Mesodermal cell (in vitro differentiated cells): ENCODE results near the gene USF1.

Experiments
- H3K27ac ChIP-seq: 2 replicates; pipeline ENCODE4 v1.7.0; 2013; ENCODE audit warnings: mild to moderate bottlenecking, low read depth, low read length, moderate library complexity; ENCODE audit not compliant: severe bottlenecking
- H3K36me3 ChIP-seq: 2 replicates; pipeline ENCODE4 v1.7.1; 2013; ENCODE audit warnings: mild to moderate bottlenecking, low read length, moderate library complexity; ENCODE audit not compliant: control insufficient read depth, insufficient read depth
- H3K4me1 ChIP-seq: one replicate; pipeline ENCODE4 v1.7.1; 2013; ENCODE audit warnings: mild to moderate bottlenecking, low read length; ENCODE audit not compliant: insufficient read depth, control insufficient read depth, poor library complexity, severe bottlenecking
- H3K4me3 ChIP-seq: 2 replicates; pipeline ENCODE4 v1.7.0; 2013; ENCODE audit warnings: low read length, control low read depth, mild to moderate bottlenecking; ENCODE audit not compliant: insufficient read depth, poor library complexity, severe bottlenecking; ENCODE audit errors: extremely low read depth
- H3K9me3 ChIP-seq: 2 replicates; pipeline ENCODE4 v1.7.1; 2013; ENCODE audit warnings: mild to moderate bottlenecking, low read length, moderate library complexity; ENCODE audit not compliant: control insufficient read depth
- WGBS, 2 experiments: methylation state at CpG; one replicate each; pipeline ENCODE4 v1.1.5; 2013; ENCODE audit warnings: missing lambda C conversion rate in 2 of 2; ENCODE audit not compliant: insufficient coverage in 2 of 2; 5-methylcytosine and 5-hydroxymethylcytosine counted together

The USF1 gene

DNA sequence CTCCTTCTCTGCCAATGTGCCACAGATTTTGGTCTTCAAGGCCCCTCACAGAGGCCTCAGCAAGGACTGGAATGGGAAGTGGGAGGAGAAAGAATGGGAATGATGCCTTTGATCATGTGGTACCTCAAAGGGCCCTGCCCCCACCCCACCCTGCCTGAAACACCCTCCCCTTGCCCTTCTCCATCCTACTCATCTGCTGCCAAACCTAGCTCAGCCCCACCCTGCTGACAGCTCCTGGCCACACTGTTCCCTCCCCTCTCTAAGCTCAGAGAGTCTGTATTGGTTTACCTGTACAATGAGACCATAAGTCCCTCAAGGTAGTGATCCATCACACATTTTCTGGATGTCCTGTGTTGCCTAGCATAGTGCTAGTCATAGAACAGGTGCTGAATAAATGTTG lies 30.6 kb upstream of the USF1 start:
- Histone ChIP-seq H3K9me3 (no peaks in the 10 kb centered on the region), H3K36me3 (no peaks in the 10 kb centered on the region), H3K4me3 (no peak overlapping the region), H3K4me1 (peaks cover 10% of the 10 kb centered on the region), H3K27ac (no peak overlapping the region)

DNA sequence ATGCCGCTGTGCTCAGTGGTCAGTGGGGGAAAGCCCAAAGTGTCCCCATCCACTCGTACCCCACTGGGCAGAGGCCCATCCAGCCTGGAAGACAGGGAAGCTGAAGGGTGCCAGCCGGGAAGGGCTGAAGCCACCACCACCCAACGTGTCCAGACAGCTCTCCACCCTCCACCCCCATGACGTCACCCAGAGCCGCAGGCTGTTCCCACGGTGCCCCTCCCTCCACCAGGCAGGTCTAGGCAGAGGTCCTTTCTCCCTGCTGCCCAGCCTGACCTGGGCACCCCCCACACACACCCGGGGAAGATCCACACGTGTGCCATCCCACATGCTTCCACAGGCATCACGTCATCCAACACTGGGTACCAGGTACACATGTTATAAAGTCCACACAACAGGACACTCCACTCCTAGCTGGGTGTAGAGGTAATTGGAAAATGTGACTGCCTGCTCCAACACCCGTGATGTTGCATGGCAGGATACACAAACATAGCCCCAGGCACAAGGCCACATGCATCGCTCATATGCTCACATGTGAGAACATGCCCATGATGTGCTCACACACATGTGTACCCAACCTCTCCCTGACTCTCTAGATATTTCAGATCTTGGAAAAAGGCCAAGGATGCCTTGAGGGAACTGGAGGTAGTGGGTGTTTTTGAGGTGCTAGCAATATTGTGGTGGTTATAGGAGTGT lies 29.0 kb upstream of the USF1 start:
- no peaks in the 10 kb centered on the region for H3K4me1 ChIP-seq
- H3K9me3 ChIP-seq: no peaks in the 10 kb centered on the region
- 92 to 93% methylated on average over 7 to 8 of the region's 12 CpGs for WGBS, 2 experiments
- H3K4me3 ChIP-seq: no peak overlapping the region
- H3K36me3 ChIP-seq: no peaks in the 10 kb centered on the region
- H3K27ac ChIP-seq: no peak overlapping the region

DNA sequence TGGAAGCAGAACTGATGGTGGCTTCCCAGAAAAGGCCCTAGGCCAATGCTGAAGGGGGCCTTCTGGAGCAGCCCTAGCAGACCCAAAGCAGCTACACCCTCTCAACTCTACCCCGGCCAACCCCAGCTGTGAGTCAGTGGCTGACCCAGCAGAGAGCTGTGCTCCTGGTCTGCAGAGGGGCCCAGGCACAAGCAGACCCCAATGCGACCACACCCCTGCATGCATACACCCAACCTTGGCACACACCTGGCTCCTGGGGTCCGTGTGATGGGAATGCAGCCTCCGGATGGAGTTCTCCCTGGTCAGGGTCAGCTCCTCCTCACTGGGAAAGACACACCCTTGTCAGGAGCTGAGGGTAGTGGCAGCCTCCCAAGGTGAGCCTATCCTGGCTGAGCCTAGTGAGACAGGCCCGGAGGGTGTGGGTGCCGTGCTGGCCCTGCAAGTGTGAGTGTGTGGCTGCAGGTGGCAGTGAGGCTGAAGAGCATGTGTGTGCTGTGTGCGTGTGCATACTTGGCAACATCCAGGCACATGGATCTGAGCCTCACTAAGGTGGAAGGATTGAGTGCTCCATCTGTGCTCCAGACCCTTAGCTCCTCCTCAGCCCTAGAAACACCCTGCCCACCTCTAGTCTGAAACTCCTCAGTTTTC lies 27.8 kb upstream of the USF1 start:
- no peak overlapping the region for H3K4me3 ChIP-seq
- no peaks in the 10 kb centered on the region for H3K9me3 ChIP-seq
- WGBS, 2 experiments: 70 to 92% methylated on average over 5 of the region's 7 CpGs
- H3K27ac ChIP-seq: no peak overlapping the region
- H3K4me1 ChIP-seq: no peaks in the 10 kb centered on the region
- H3K36me3 ChIP-seq: no peaks in the 10 kb centered on the region

DNA sequence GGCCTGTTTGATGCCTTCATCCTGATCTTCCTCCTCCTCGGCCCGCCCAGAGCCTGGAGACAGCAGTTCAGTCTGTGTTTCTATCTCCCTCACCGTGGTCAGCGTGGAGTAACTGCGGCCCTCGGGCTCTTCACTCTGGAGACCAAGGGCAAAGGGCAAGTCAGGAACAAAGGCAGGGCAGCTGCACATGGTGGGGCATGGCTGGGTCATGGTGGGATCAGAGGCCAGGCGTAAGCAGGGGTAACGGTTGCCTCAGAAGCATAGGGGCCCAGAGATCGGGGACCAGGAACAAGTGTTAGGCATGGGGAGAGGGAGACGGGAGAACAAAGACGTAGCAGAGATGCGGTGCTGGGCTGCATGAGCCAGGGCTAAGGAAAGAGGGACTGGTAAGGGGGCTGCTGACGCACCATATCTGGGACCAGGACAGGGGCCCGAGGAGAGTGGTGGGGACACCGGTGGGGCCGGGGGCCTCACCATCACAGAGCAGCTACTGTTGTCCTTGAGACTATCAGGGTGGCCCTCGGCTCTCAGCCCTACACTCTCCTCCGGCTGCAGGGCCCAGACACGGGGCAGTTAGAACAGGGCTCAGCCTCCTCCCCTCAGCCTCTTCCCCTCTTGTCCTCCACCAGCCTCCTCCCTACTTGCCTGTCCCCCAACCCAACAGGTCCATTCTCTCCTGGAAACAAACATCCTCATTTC lies 27.1 kb upstream of the USF1 start:
- no peak overlapping the region for H3K27ac ChIP-seq
- no peaks in the 10 kb centered on the region for H3K9me3 ChIP-seq
- 94 to 96% methylated on average over 18 to 19 of the region's 19 CpGs for WGBS, 2 experiments
- no peaks in the 10 kb centered on the region for H3K36me3 ChIP-seq
- no peaks in the 10 kb centered on the region for H3K4me1 ChIP-seq
- H3K4me3 ChIP-seq: no peak overlapping the region

DNA sequence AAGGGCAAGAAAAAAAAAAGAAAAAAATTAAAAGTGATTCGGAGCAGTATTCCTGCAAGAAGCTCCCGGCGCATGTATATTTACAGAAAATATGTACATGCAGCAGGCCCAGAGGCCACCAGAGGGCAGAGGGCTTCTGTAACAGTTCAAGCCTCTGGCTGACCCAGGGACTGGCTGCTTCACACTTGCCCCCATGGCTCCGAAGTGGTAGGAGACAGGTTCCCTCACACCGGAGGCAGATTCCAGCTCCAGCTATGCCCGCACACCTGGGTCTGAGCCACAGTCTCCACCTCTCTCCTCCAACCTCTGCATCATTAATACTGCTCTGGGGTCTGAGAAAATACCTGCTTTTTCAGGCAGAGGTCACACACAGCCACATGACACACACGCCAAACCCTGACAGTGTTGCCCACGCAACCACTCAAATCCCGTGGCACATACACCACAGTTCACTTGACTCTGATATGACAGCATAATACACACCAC lies 26.2 kb upstream of the USF1 start:
- Histone ChIP-seq H3K4me1 (no peaks in the 10 kb centered on the region), H3K27ac (no peak overlapping the region), H3K4me3 (no peak overlapping the region), H3K9me3 (no peaks in the 10 kb centered on the region), H3K36me3 (no peaks in the 10 kb centered on the region)
- WGBS, 2 experiments: 75% methylated on average over 9 of the region's 9 CpGs; no CpG with 5 or more reads in 1 of the 2 experiments

DNA sequence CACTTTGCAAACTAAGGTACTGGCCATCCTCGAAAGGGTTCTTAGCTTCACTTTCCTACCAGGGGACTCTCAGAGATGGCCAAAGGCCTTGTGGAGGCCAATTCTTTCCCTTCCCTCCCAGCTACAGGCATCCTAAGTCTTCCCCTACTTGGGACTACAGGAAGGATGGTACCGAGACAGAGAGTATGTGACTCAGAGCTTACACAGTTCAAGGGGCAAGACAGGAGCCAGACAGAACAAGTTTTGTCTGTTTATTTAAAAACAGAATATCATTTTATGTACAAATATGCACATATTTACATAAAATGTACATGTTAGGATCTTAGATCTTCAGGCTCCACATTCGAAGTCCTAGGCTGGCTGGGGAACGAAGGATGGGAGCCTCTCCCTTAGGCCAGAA lies 25.0 kb upstream of the USF1 start:
- H3K27ac ChIP-seq: no peak overlapping the region
- H3K4me3 ChIP-seq: no peak overlapping the region
- no peaks in the 10 kb centered on the region for H3K4me1 ChIP-seq
- 100% methylated on average over 2 of the region's 4 CpGs; no CpG with 5 or more reads in 1 of the 2 experiments for WGBS, 2 experiments
- H3K9me3 ChIP-seq: no peaks in the 10 kb centered on the region
- no peaks in the 10 kb centered on the region for H3K36me3 ChIP-seq

DNA sequence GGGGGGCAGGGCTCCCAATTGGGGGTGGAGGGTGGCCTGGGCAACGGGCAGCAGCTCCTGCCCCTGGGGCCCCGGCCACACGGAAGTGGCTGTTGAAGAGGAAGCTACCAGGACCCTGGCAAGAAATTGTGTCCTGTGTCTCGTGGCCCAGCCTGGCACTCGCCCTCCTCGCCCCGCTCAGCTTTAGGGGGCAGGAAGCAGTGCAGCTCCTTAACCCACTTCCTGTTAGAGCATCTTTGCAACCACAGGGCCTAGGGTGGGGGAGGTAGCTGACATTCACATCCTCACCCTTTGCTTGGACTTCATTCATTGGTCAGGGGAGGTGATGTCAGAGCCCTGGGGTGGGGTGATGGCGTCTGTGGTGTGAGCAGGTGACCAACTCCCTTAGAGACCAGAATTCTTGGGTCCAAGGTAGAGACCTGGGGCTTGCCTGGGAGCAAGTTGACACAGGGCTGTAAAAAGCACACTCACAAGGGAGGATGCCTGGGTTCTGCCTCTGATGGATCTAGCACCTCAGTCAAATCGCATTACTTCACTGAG lies 24.0 kb upstream of the USF1 start, which contains the start of gene ARHGAP30:
Gene ARHGAP30 (minus strand): TSS at position 161 of the 540 bp plus-strand sequence. CDS start 267 bp downstream, outside the sequence.
- Histone ChIP-seq H3K9me3 (no peaks in the 10 kb centered on the region), H3K4me3 (no peak within 1 kb of the TSS), H3K4me1 (no peaks in the 10 kb centered on the region), H3K36me3 (no peaks in the 10 kb centered on the region), H3K27ac (no peak within 1 kb of the TSS)
- 94 to 100% methylated on average over 7 of the region's 9 CpGs for WGBS, 2 experiments

DNA sequence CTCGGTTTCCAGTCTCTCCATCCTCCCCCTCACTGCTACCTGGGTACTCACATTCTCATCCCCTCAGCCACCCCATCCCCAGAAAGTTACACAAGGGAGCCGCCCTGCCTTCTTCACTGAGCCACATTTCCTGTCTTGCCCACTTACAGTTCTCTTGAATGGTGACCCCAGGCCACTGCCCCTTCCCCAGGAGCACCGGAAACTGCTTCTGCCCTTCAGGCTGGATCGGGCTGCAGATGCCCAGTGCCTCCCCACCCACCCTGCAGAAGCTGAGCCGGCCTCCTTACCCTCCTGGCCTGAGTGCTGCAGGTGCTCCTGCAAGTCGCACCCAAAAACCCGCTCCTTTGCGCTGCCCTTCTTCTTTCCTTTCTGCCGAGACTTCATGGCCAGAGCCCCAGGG lies 23.5 kb upstream of the USF1 start:
- H3K36me3 ChIP-seq: no peaks in the 10 kb centered on the region
- no peak overlapping the region for H3K27ac ChIP-seq
- H3K4me3 ChIP-seq: no peak overlapping the region
- H3K9me3 ChIP-seq: no peaks in the 10 kb centered on the region
- 93 to 100% methylated on average over 8 of the region's 9 CpGs for WGBS, 2 experiments
- no peaks in the 10 kb centered on the region for H3K4me1 ChIP-seq

DNA sequence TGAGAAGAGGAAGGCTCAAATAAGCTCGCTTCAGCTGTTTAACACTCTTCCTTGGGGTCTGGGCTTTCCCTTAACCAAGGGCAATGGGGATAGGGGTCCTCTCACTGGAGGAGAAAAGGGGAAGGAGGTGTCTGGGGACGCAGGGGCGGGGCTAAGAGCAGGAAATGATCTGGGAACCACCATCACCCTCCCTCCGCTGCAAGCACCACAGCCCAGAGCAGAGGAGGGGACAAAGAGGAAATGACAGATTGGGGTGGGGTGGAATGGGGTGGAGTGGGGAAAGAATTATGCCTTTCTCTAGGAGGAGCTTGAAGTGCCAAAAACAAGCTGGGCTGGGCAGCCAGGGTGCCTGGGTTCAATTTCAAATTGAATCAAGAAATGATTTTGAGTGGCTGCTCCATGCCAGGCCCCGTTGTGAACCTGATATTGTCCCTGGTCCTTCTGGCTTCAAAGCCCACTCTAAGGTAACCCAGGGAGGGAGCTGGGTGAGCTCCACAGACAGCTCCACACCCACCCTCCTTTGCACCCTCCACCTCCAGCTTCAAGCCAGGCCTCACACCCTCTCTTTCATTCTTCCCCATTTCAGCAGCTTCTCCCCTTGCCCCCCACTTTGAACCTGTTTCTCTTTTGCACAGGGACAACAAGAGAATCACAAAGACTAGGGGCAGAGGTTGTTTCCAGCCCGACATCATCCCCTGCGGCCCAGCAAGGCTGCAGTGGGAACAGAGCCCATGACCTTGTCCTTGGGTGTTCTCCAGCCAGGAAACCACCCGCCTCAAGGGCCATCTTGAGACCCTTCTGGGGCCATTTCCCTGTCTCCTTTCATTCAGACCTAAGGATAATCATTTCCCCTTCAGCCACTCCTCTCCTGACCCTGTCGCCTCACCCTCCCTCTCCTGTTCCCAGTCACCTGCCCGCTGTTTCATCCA lies 22.8 kb upstream of the USF1 start:
- WGBS, 2 experiments: 92 to 98% methylated on average over 5 to 6 of the region's 10 CpGs
- no peak overlapping the region for H3K4me3 ChIP-seq
- H3K4me1 ChIP-seq: no peaks in the 10 kb centered on the region
- no peaks in the 10 kb centered on the region for H3K36me3 ChIP-seq
- no peaks in the 10 kb centered on the region for H3K9me3 ChIP-seq
- no peak overlapping the region for H3K27ac ChIP-seq

DNA sequence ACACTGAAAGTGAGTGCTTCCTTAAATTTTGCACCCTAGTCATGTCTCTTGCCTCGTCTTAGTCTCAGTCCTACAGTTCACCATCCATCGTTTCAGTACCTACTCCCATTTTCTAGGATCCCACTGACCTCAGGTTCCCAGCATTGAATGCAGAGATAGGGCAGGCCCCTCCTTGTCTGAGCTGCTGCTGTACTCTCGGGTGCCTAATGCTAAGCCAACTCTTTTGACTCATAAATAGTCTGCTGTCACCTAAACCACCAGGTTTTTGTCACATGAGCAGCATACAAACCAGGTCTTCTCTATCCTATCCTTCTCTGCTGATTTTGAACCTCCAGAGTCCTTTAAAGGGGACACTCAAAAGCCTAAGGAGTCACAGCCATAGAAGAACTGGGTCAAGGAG lies 20.9 kb upstream of the USF1 start:
- WGBS, 2 experiments: 85 to 100% methylated on average over 1 to 3 of the region's 3 CpGs
- H3K27ac ChIP-seq: no peak overlapping the region
- H3K4me1 ChIP-seq: no peaks in the 10 kb centered on the region
- no peaks in the 10 kb centered on the region for H3K36me3 ChIP-seq
- H3K9me3 ChIP-seq: no peaks in the 10 kb centered on the region
- no peak overlapping the region for H3K4me3 ChIP-seq
